HUDEP-2 (cell line): ENCODE results near the gene THSD8.
"Not testable (repeated sequence)": the region's sequence is repeated elsewhere in the genome, so short reads cannot be mapped to it uniquely, and the experiment has no call there.

Source experiments
- DNase-seq, 76 experiments: peaks; one replicate each; lab custom pipeline; 2025; ENCODE audit not compliant: unreplicated experiment in 76 of 76; lab: John Stamatoyannopoulos, UW

Gene THSD8

GRCh38 chr19:12843999-12844732, 42.3 kb downstream of the THSD8 start:
- DNase-seq: peak in 5 of 76 experiments; percentile 23 to 36 (median 32)

DNA sequence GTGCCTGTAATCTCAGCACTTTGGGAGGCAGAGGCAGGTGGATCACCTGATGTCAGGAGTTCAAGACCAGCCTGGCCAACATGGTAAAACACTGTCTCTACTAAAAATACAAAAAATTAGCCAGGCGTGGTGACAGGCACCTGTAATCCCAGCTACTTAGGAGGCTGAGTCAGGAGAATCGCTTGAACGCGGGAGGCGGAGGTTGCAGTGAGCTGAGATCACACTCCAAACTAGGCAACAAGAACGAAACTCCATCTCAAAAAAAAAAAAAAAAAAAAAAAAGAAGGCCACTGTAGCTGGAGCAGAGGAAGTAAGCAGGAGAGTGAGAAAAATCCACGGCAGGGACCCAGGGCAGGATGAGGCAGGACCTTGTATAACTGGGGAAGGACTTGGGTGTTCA, 44.7 kb downstream of the THSD8 start:
- not testable (repeated sequence) for DNase-seq

DNA sequence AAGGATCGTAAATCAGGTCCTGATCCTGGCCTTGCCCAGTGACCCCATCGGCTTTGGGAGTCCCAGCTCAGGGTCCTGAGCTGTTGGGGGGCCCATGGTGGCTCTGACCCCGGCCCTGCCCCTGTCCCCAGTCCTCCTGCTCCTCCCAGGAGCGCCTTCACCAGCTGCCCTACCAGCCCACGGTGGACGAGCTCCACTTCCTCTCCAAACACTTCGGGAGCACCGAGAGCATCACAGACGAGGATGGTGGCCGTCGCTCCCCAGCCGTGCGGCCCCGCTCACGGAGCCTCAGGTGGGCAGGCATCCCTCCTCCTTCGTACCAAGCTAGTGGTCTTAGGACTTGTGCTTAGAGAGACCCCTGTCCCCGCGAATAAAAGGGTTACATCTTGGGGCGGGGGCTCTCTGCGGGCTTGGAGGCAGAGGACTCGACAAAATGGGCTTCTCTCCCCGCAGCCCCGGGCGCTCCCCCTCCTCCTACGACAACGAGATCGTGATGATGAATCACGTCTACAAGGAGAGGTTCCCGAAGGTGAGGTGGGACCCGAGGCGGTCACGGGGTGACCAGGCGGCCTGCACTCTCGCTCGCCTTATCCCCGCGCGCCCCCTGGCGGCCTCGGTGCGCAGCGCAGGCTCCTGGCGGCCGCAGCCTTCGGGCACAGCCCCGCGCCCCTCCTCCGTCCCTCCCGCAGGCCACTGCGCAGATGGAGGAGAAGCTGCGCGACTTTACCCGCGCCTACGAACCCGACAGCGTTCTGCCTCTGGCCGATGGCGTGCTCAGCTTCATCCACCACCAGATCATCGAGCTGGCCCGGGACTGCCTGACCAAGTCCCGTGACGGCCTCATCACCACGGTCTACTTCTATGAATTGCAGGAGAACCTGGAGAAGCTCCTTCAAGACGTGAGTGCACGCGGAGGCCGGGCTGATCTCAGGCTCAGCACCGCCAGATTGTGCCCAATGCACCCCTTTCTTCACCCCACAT, 45.6 kb downstream of the THSD8 start:
- peak in 70 of 76 experiments; percentile 37 to 93 (median 78) for DNase-seq
